SU-DHL-6 (cell line): ENCODE data around the gene KSR2.
"Not testable (repeated sequence)": the region's sequence is repeated elsewhere in the genome, so short reads cannot be mapped to it uniquely, and the experiment has no call there.

Experiments
- H2AFZ ChIP-seq: fragments of 200-600 bp; sonication (generic); 2 replicates; pipeline ENCODE4 v1.6.1; 2014; ENCODE audit warnings: low read depth, mild to moderate bottlenecking, moderate library complexity, mixed read lengths, antibody characterized with exemption, low read length; ENCODE audit not compliant: severe bottlenecking
- H3F3A ChIP-seq: fragments of 200-600 bp; shearing (Covaris generic); 2 replicates; pipeline ENCODE4 v1.6.0; 2016; ENCODE audit warnings: antibody characterized with exemption, mild to moderate bottlenecking; ENCODE audit not compliant: insufficient read depth
- H3K27ac ChIP-seq: fragments of 200-600 bp; sonication (generic); 2 replicates; pipeline ENCODE4 v1.5.1; 2016; ENCODE audit warnings: low read depth, mild to moderate bottlenecking, low read length, moderate library complexity, mixed read lengths
- H3K27me3 ChIP-seq: fragments of 200-600 bp; sonication (generic), shearing (Covaris generic); 2 replicates; pipeline ENCODE4 v1.6.0; 2014; ENCODE audit warnings: mild to moderate bottlenecking, low read length
- H3K36me3 ChIP-seq: fragments of 200-600 bp; sonication (generic); 2 replicates; pipeline ENCODE4 v1.6.1; 2014; ENCODE audit warnings: mild to moderate bottlenecking, low read length, mixed read lengths
- H3K4me2 ChIP-seq: fragments of 300-600, 200-600 bp; shearing (Covaris generic), sonication (generic); 2 replicates; pipeline ENCODE4 v1.6.0; 2014; ENCODE audit warnings: low read length, low read depth, mild to moderate bottlenecking; ENCODE audit not compliant: poor library complexity, severe bottlenecking
- H3K4me3 ChIP-seq: fragments of 200-600 bp; sonication (generic); 2 replicates; pipeline ENCODE4 v1.5.1; 2014; ENCODE audit warnings: antibody characterized with exemption, low read length, mild to moderate bottlenecking, mixed read lengths; ENCODE audit not compliant: insufficient read depth, poor library complexity, severe bottlenecking
- H3K79me2 ChIP-seq: fragments of 200-600 bp; sonication (generic); 2 replicates; pipeline ENCODE4 v1.6.1; 2014; ENCODE audit warnings: mild to moderate bottlenecking, low read length, moderate library complexity; ENCODE audit not compliant: insufficient read depth
- H3K9ac ChIP-seq: fragments of 200-600 bp; sonication (generic); 2 replicates; pipeline ENCODE4 v1.7.0; 2014; ENCODE audit warnings: mild to moderate bottlenecking, low read length
- H3K9me2 ChIP-seq: fragments of 200-600 bp; sonication (generic); replicated peaks from 2 replicates; pipeline ENCODE4 v1.6.1; 2014; ENCODE audit warnings: low read length; ENCODE audit not compliant: insufficient read depth
- H3K9me3 ChIP-seq: fragments of 200-600 bp; sonication (generic); 2 replicates; pipeline ENCODE4 v1.6.1; 2014; ENCODE audit warnings: low read length, mixed read lengths; ENCODE audit not compliant: insufficient read depth
- H4K20me1 ChIP-seq: fragments of 200-600 bp; sonication (generic); 2 replicates; pipeline ENCODE4 v1.6.1; 2014; ENCODE audit warnings: low read depth, mild to moderate bottlenecking, antibody characterized with exemption, low read length, moderate library complexity, mixed read lengths
- CTCF ChIP-seq: fragments of 200-600 bp; sonication (generic); IDR thresholded peaks from one replicate; pipeline ENCODE4 v1.5.1; 2017; ENCODE audit warnings: antibody characterized with exemption, mild to moderate bottlenecking, low read length, moderate library complexity; ENCODE audit not compliant: insufficient read depth, poor library complexity, severe bottlenecking
- EZH2phosphoT487 ChIP-seq: fragments of 200-600 bp; sonication (generic), shearing (Covaris generic); conservative IDR thresholded peaks from 2 replicates; pipeline ENCODE4 v1.6.1; 2018; ENCODE audit warnings: mild to moderate bottlenecking, antibody characterized with exemption, low read length, moderate library complexity, mixed read lengths

Gene KSR2

GRCh38 chr12:117640511-117640910, 328.3 kb downstream of the KSR2 start:
- Histone ChIP-seq H3K79me2 (no peaks in the 10 kb centered on the region), H3K4me3 (no peak overlapping the region), H3K9ac (no peak overlapping the region), H3K36me3 (no peaks in the 10 kb centered on the region), H3F3A (no peaks in the 10 kb centered on the region), H3K4me2 (no peak overlapping the region), H4K20me1 (no peaks in the 10 kb centered on the region), H3K9me2 (no peaks in the 10 kb centered on the region), H3K27me3 (no peaks in the 10 kb centered on the region), H3K9me3 (no peaks in the 10 kb centered on the region), H2AFZ (no peak overlapping the region), H3K27ac (no peak overlapping the region)
- TF ChIP-seq CTCF (no peak), EZH2phosphoT487 (no peak)

- Histone ChIP-seq H3K9me2 (no peaks in the 10 kb centered on the region), H2AFZ (no peak overlapping the region), H3F3A (no peaks in the 10 kb centered on the region), H3K27ac (no peak overlapping the region), H3K9ac (no peak overlapping the region), H3K79me2 (no peaks in the 10 kb centered on the region), H3K4me3 (no peak overlapping the region), H3K27me3 (no peaks in the 10 kb centered on the region), H3K36me3 (no peaks in the 10 kb centered on the region), H3K9me3 (no peaks in the 10 kb centered on the region), H4K20me1 (no peaks in the 10 kb centered on the region), H3K4me2 (no peak overlapping the region)
- no peak for TF ChIP-seq CTCF
- no peak for TF ChIP-seq EZH2phosphoT487
Observed at GRCh38 chr12:117629454-117629853, 339.3 kb downstream of the KSR2 start.

GRCh38 chr12:117628711-117629110, 340.1 kb downstream of the KSR2 start:
- H3K36me3 ChIP-seq, H2AFZ ChIP-seq, H3K4me2 ChIP-seq, H3K9me2 ChIP-seq, H3K27ac ChIP-seq, H3K4me3 ChIP-seq, H3K9me3 ChIP-seq, H3K9ac ChIP-seq, H4K20me1 ChIP-seq, H3F3A ChIP-seq, H3K27me3 ChIP-seq, H3K79me2 ChIP-seq: not testable (repeated sequence)

GRCh38 chr12:117622741-117623140, 346.0 kb downstream of the KSR2 start:
- no peaks in the 10 kb centered on the region for H4K20me1 ChIP-seq
- H3K4me2 ChIP-seq, result no peak overlapping the region
- H2AFZ ChIP-seq, result no peak overlapping the region
- no peaks in the 10 kb centered on the region for H3K36me3 ChIP-seq
- no peak overlapping the region for H3K4me3 ChIP-seq
- H3K79me2 ChIP-seq, result no peaks in the 10 kb centered on the region
- no peaks in the 10 kb centered on the region for H3K9me2 ChIP-seq
- no peaks in the 10 kb centered on the region for H3K27me3 ChIP-seq
- H3K9me3 ChIP-seq, result no peaks in the 10 kb centered on the region
- TF ChIP-seq CTCF (no peak), EZH2phosphoT487 (no peak)
- no peaks in the 10 kb centered on the region for H3F3A ChIP-seq
- H3K27ac ChIP-seq, result no peak overlapping the region
- H3K9ac ChIP-seq, result no peak overlapping the region
